ENCODE results near the gene ANP32B.

Gene ANP32B

GRCh38 chr9:98024702-98025101 is 41.6 kb downstream of the ANP32B start:
- DNase-seq (ENCODE audit: low read depth in 2 of 2), result no peak

GRCh38 chr9:98031169-98031568 is 48.0 kb downstream of the ANP32B start:
- no peak for DNase-seq (ENCODE audit: low read depth in 2 of 2)

- DNase-seq (ENCODE audit: low read depth in 2 of 2), result no peak
Measured at GRCh38 chr9:98031935-98032334, 48.8 kb downstream of the ANP32B start.

GRCh38 chr9:98034593-98035546 is 51.7 kb downstream of the ANP32B start:
- DNase-seq (ENCODE audit: low read depth in 2 of 2), result peak; percentile 69 to 72

- no peak for DNase-seq (ENCODE audit: low read depth in 2 of 2)
Measured at GRCh38 chr9:98037357-98037756, 54.2 kb downstream of the ANP32B start.

GRCh38 chr9:98038958-98039357 is 55.8 kb downstream of the ANP32B start:
- no peak for DNase-seq (ENCODE audit: low read depth in 2 of 2)

GRCh38 chr9:98039607-98040017 is 56.5 kb downstream of the ANP32B start:
- no peak for DNase-seq (ENCODE audit: low read depth in 2 of 2)

GRCh38 chr9:98040212-98040611 is 57.1 kb downstream of the ANP32B start:
- DNase-seq (ENCODE audit: low read depth in 2 of 2), result no peak

- DNase-seq (ENCODE audit: low read depth in 2 of 2), result no peak
Measured at GRCh38 chr9:98043915-98044314, 60.8 kb downstream of the ANP32B start.

- peak in 1 of 2 donors; percentile 11 for DNase-seq (ENCODE audit: low read depth in 2 of 2)
Measured at GRCh38 chr9:98045234-98046179, 62.4 kb downstream of the ANP32B start.

- DNase-seq (ENCODE audit: low read depth in 2 of 2), result no peak
Measured at GRCh38 chr9:98046180-98046543, 63.0 kb downstream of the ANP32B start.

- DNase-seq (ENCODE audit: low read depth in 2 of 2), result no peak
Measured at GRCh38 chr9:98047002-98047401, 63.9 kb downstream of the ANP32B start.

- DNase-seq (ENCODE audit: low read depth in 2 of 2), result no peak
Measured at GRCh38 chr9:98049288-98050072, 66.3 kb downstream of the ANP32B start.

- no peak for DNase-seq (ENCODE audit: low read depth in 2 of 2)
Measured at GRCh38 chr9:98050351-98050750, 67.2 kb downstream of the ANP32B start.

- DNase-seq (ENCODE audit: low read depth in 2 of 2), result no peak
Measured at GRCh38 chr9:98054376-98054951, 71.3 kb downstream of the ANP32B start.

- DNase-seq (ENCODE audit: low read depth in 2 of 2), result peak; percentile 93 to 95
Measured at GRCh38 chr9:98056269-98057137, 73.4 kb downstream of the ANP32B start, which contains the start of gene NANS. TSS of gene NANS (plus strand) at chr9:98056732. CDS start at chr9:98056809, 77 bp downstream.

GRCh38 chr9:98057138-98057799 is 74.1 kb downstream of the ANP32B start:
- no peak for DNase-seq (ENCODE audit: low read depth in 2 of 2)

- no peak for DNase-seq (ENCODE audit: low read depth in 2 of 2)
Measured at GRCh38 chr9:98062161-98062560, 79.0 kb downstream of the ANP32B start.

GRCh38 chr9:98064623-98065392 is 81.7 kb downstream of the ANP32B start:
- DNase-seq (ENCODE audit: low read depth in 2 of 2), result no peak

Data from stimulated activated CD8-positive, alpha-beta memory T cell treated with anti-CD3 and anti-CD28 coated beads, Interleukin-15, amount 100 ng/mL, for 48 hours (primary cell).